Measurements from ENCODE around the gene TMEM62. TPM values are rescaled to one million over a fixed set of nuclear protein-coding genes. Genes with fewer than 3 reads are reported as not detected.

TMEM62 gene
- total RNA-seq, 1 experiment from 2014 or later = 7.2 TPM

- H2BK120ac ChIP-seq (ENCODE audit: low read depth, low read length, poor library complexity, severe bottlenecking) = no peak overlapping the region
- no peak overlapping the region for H3K23ac ChIP-seq (ENCODE audit: insufficient read length, low read depth, low read length)
- no peak overlapping the region for H4K91ac ChIP-seq (ENCODE audit: insufficient read length, low read depth, low read length)
- no peak overlapping the region for H4K5ac ChIP-seq (ENCODE audit: insufficient read length, low read depth, low read length)
- Mint-ChIP-seq H3K4me3 (no peak overlapping the region), H3K36me3 (ENCODE audit: insufficient read depth in 1 of 3, low read depth in 3 of 3) (no peaks in the 10 kb centered on the region), H3K4me1 (peaks cover 9 to 10% of the 10 kb centered on the region in 2 experiments), H3K27me3 (ENCODE audit: low read depth) (peaks cover 11% of the 10 kb centered on the region), H3K27ac (peak overlapping the region in 1 of 3 experiments; percentile 90; a peak in 1 of 7 replicates), H3K9me3 (no peaks in the 10 kb centered on the region)
- no peak overlapping the region for H2BK12ac ChIP-seq (ENCODE audit: insufficient read length, low read depth, low read length)
- no peak overlapping the region for H2BK15ac ChIP-seq (ENCODE audit: low read depth, low read length)
- no peak overlapping the region for H2BK5ac ChIP-seq (ENCODE audit: insufficient read length, low read length)
- no peak overlapping the region for H2AFZ ChIP-seq (ENCODE audit: low read length)
- no peaks in the 10 kb centered on the region for H3K79me1 ChIP-seq (ENCODE audit: insufficient read depth, low read depth, low read length, poor library complexity, severe bottlenecking)
- no peak for DNase-seq
- H3K4ac ChIP-seq (ENCODE audit: low read depth, low read length) = no peak overlapping the region
- H3T11ph ChIP-seq (ENCODE audit: low read length) = no peak overlapping the region
- H3K27me3 ChIP-seq (ENCODE audit: insufficient read depth, low read length) = no peaks in the 10 kb centered on the region
- WGBS (ENCODE audit: extremely low coverage, insufficient read length, low lambda C conversion rate) = no CpG with 5 or more reads among the region's 8 CpGs
- no peaks in the 10 kb centered on the region for H3K9me3 ChIP-seq (ENCODE audit: control insufficient read depth, low read depth, low read length)
- no peak overlapping the region for H3K9ac ChIP-seq (ENCODE audit: extremely low read depth, insufficient read length, low read length)
- no peak for TF ChIP-seq CTCF (conservative IDR thresholded peaks at IDR 0.05)
- no peak overlapping the region for H3K27ac ChIP-seq (ENCODE audit: insufficient read length, low read depth, low read length)
- H3K18ac ChIP-seq (ENCODE audit: insufficient read length, low read depth, low read length) = no peak overlapping the region
- no peaks in the 10 kb centered on the region for H3K23me2 ChIP-seq (ENCODE audit: insufficient read length, low read depth, low read length, poor library complexity, severe bottlenecking)
- no peak overlapping the region for H4K8ac ChIP-seq (replicated peaks; ENCODE audit: insufficient read length, low read depth, low read length)
- H3K14ac ChIP-seq (ENCODE audit: insufficient read depth, low read length) = no peak overlapping the region
- H2AK5ac ChIP-seq (ENCODE audit: insufficient read length, low read length) = no peak overlapping the region
- no peaks in the 10 kb centered on the region for H3K4me1 ChIP-seq (ENCODE audit: insufficient read depth, low read length)
- H2BK20ac ChIP-seq (ENCODE audit: low read depth, low read length, poor library complexity, severe bottlenecking) = no peak overlapping the region
- no peaks in the 10 kb centered on the region for H3K79me2 ChIP-seq (ENCODE audit: insufficient read depth, low read length)
- H3K56ac ChIP-seq (ENCODE audit: insufficient read length, low read depth, low read length) = no peak overlapping the region
- H3K4me2 ChIP-seq (ENCODE audit: insufficient read depth, insufficient read length, low read length) = no peak overlapping the region
- no peaks in the 10 kb centered on the region for H4K20me1 ChIP-seq (ENCODE audit: control insufficient read depth, insufficient read depth, insufficient read length)
These were observed 78.9 kb downstream of the TMEM62 start for GRCh38 chr15:43212299-43212698.

Data from H9 (cell line).